Measurements from ENCODE around the gene MARK3.

Gene MARK3

GRCh38 chr14:103552846-103553210, 167.6 kb downstream of the MARK3 start:
- no peak for TF ChIP-seq CTCF (IDR thresholded peaks at IDR 0.05; ENCODE audit: control extremely low read depth, extremely low read depth, low read depth, missing control alignments)
- POLR2A ChIA-PET: no interaction called here
- no peak for DNase-seq (ENCODE audit: extremely low spot score)
- CTCF ChIA-PET: interaction anchor here (1.7 to 14.9 kb wide), 4 partner anchors 8 to 34 kb away, joined by 7 to 214 read pairs (median 8); partner anchors contain the start of gene CKB
